ENCODE data around the gene TCERG1L. TPM values are rescaled to one million over a fixed set of nuclear protein-coding genes. Genes with fewer than 3 reads are reported as not detected.

The TCERG1L gene
- total and polyA plus RNA-seq, 4 donors, result 1.9 to 23.5 (median 14.9) TPM

DNA sequence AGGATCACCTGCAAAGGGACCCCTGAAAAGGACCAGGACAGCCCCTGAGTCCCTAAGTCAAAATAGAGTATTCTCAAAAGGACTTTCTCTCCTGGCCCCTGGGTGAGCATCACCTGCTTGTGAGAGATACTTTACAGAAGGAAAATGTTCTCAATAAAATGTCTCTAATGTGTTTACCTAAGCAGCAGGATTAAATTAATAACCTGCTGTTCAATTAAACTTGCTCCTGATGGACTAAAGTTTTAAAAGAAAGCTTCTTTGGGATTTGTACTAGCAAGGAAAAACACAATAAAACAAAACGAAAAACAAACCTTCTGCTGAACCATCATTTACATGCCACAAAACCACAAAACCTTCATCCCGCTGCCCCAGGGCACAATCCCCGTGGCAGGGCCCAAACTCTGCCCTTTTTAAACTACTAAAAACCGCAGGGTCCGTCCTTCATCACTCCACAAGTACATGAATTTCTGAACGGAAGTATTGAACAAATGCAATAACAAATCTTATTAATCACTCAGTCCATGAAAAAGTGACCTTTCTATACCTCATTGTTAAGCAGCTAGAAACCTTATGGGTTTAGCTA, 197.7 kb downstream of the TCERG1L start:
- peak in 1 of 6 donors; percentile 51 for DNase-seq (ENCODE audit: low read depth in 4 of 6, low spot score in 6 of 6)
- no peaks in the 10 kb centered on the region for H3K9me3 ChIP-seq (ENCODE audit: control insufficient read depth, insufficient read depth, low read length)
- peaks cover 3% of the 10 kb centered on the region for H3K27me3 ChIP-seq (ENCODE audit: control insufficient read depth, insufficient read depth, low read length)
- H3K36me3 ChIP-seq (ENCODE audit: control insufficient read depth, insufficient read depth, low read length), result peaks cover 33% of the 10 kb centered on the region
- no peak overlapping the region for H3K27ac ChIP-seq (ENCODE audit: low read depth, low read length)
- peaks cover 35% of the 10 kb centered on the region for H3K4me1 ChIP-seq (ENCODE audit: control insufficient read depth, insufficient read depth, low read length)
- 77% methylated on average over 6 of the region's 6 CpGs for WGBS (ENCODE audit: insufficient coverage)
- no peak overlapping the region for H3K4me3 ChIP-seq (ENCODE audit: low read depth, low read length)

- H3K4me1 ChIP-seq (ENCODE audit: control insufficient read depth, insufficient read depth, low read length), result peaks cover 35% of the 10 kb centered on the region
- no peak overlapping the region for H3K4me3 ChIP-seq (ENCODE audit: low read depth, low read length)
- DNase-seq (ENCODE audit: low read depth in 4 of 6, low spot score in 6 of 6), result no peak
- peaks cover 36% of the 10 kb centered on the region for H3K36me3 ChIP-seq (ENCODE audit: control insufficient read depth, insufficient read depth, low read length)
- H3K27me3 ChIP-seq (ENCODE audit: control insufficient read depth, insufficient read depth, low read length), result peaks cover 3% of the 10 kb centered on the region
- no peak overlapping the region for H3K27ac ChIP-seq (ENCODE audit: low read depth, low read length)
- WGBS (ENCODE audit: insufficient coverage), result 93% methylated on average over 5 of the region's 9 CpGs
- H3K9me3 ChIP-seq (ENCODE audit: control insufficient read depth, insufficient read depth, low read length), result no peaks in the 10 kb centered on the region
These were observed 198.4 kb downstream of the TCERG1L start for GRCh38 chr10:131113165-131113564.

- H3K4me1 ChIP-seq (ENCODE audit: control insufficient read depth, insufficient read depth, low read length), result peaks cover 35% of the 10 kb centered on the region
- no peak overlapping the region for H3K27ac ChIP-seq (ENCODE audit: low read depth, low read length)
- no peak for DNase-seq (ENCODE audit: low read depth in 4 of 6, low spot score in 6 of 6)
- H3K4me3 ChIP-seq (ENCODE audit: low read depth, low read length), result no peak overlapping the region
- peaks cover 33% of the 10 kb centered on the region for H3K36me3 ChIP-seq (ENCODE audit: control insufficient read depth, insufficient read depth, low read length)
- H3K9me3 ChIP-seq (ENCODE audit: control insufficient read depth, insufficient read depth, low read length), result no peaks in the 10 kb centered on the region
- H3K27me3 ChIP-seq (ENCODE audit: control insufficient read depth, insufficient read depth, low read length), result peaks cover 3% of the 10 kb centered on the region
- WGBS (ENCODE audit: insufficient coverage), result 94% methylated on average over 12 of the region's 18 CpGs
These were observed 198.8 kb downstream of the TCERG1L start for GRCh38 chr10:131112691-131113090.

DNA sequence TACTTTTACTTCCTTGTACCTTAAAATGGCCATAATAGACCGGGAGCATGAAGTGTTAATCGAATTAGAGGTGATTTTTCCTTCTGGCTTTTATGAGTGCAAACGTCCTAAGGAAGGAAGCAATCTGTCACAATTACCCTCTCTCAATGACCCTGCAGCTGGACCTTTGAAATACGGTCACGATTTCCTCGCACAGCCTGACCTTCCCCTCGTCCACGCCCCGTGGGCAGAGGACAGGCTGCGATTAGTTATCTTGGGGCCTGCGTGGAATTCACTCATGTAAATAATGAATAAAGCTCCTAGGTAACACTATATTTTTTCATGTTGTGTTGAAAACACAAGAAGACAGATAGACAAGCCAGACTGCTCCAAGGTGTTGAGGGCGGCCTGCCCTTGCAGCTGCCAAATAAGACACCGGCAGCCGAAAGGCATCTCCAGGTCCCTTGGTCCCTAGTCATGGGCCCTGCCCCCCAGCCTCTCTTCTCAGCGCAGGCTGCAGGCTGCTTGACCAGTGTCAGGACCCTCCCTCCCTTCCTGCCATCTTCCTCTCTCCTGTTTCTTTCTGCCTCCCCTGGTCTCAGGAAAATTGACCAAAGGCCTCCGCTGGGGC, 199.9 kb downstream of the TCERG1L start:
- 51% methylated on average over 8 of the region's 16 CpGs for WGBS (ENCODE audit: insufficient coverage)
- H3K9me3 ChIP-seq (ENCODE audit: control insufficient read depth, insufficient read depth, low read length), result no peaks in the 10 kb centered on the region
- peaks cover 29% of the 10 kb centered on the region for H3K36me3 ChIP-seq (ENCODE audit: control insufficient read depth, insufficient read depth, low read length)
- no peak overlapping the region for H3K27ac ChIP-seq (ENCODE audit: low read depth, low read length)
- H3K4me3 ChIP-seq (ENCODE audit: low read depth, low read length), result no peak overlapping the region
- peaks cover 25% of the 10 kb centered on the region for H3K4me1 ChIP-seq (ENCODE audit: control insufficient read depth, insufficient read depth, low read length)
- no peak for DNase-seq (ENCODE audit: low read depth in 4 of 6, low spot score in 6 of 6)
- peaks cover 3% of the 10 kb centered on the region for H3K27me3 ChIP-seq (ENCODE audit: control insufficient read depth, insufficient read depth, low read length)

DNA sequence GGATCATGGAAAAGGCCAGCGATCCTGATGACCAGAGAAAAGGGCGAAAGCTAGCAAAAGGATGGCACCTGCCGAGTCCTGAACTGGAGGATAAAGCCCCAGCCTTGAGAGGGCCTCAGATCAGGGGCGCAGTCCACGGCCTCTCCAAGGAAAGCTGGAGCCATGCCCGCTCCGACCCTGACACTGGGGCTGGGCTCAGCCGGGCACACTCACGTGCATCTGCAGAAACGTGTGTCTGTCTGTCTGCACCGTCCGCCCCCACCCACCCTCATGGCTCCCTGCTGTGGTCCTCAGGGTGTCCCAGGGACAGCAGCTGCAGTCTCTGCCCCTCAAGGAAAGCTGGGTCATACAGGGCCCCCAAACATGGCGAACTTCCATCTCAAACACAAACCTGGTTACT, 200.5 kb downstream of the TCERG1L start:
- H3K36me3 ChIP-seq (ENCODE audit: control insufficient read depth, insufficient read depth, low read length), result peaks cover 25% of the 10 kb centered on the region
- WGBS (ENCODE audit: insufficient coverage), result 84% methylated on average over 13 of the region's 13 CpGs
- H3K9me3 ChIP-seq (ENCODE audit: control insufficient read depth, insufficient read depth, low read length), result no peaks in the 10 kb centered on the region
- no peak overlapping the region for H3K4me3 ChIP-seq (ENCODE audit: low read depth, low read length)
- DNase-seq (ENCODE audit: low read depth in 4 of 6, low spot score in 6 of 6), result no peak
- peaks cover 3% of the 10 kb centered on the region for H3K27me3 ChIP-seq (ENCODE audit: control insufficient read depth, insufficient read depth, low read length)
- no peak overlapping the region for H3K27ac ChIP-seq (ENCODE audit: low read depth, low read length)
- H3K4me1 ChIP-seq (ENCODE audit: control insufficient read depth, insufficient read depth, low read length), result peaks cover 20% of the 10 kb centered on the region

DNA sequence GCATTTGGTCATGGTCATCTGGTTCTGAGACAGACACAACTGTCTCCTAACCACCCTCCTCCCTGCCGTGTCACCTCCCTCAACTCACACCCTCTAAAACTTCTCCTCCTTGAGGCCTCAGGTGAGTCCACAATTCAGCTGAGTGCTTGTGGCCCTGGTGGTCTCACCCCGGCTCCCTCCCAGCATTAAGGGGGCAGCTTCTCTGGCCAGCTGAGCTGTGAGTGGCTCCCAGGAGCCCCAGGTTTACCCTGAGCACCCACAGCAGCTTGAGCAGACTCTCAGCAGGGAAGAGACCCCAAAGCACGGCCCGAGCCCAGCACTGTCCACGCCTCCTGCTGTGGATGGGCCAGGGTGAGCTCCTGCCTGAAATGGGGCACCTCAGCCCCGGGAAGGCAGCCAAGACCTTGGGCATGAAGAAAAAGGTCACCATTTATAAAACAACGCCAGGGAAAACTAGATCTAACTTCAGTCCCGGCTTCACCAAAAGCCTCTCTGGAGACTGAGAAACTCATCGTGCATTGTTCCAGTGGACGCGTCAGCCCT, 201.2 kb downstream of the TCERG1L start:
- H3K27ac ChIP-seq (ENCODE audit: low read depth, low read length), result no peak overlapping the region
- no peaks in the 10 kb centered on the region for H3K9me3 ChIP-seq (ENCODE audit: control insufficient read depth, insufficient read depth, low read length)
- peaks cover 3% of the 10 kb centered on the region for H3K27me3 ChIP-seq (ENCODE audit: control insufficient read depth, insufficient read depth, low read length)
- no peak for DNase-seq (ENCODE audit: low read depth in 4 of 6, low spot score in 6 of 6)
- H3K4me1 ChIP-seq (ENCODE audit: control insufficient read depth, insufficient read depth, low read length), result peaks cover 19% of the 10 kb centered on the region
- peaks cover 23% of the 10 kb centered on the region for H3K36me3 ChIP-seq (ENCODE audit: control insufficient read depth, insufficient read depth, low read length)
- H3K4me3 ChIP-seq (ENCODE audit: low read depth, low read length), result no peak overlapping the region
- 86% methylated on average over 11 of the region's 11 CpGs for WGBS (ENCODE audit: insufficient coverage)

GRCh38 chr10:131109726-131110125, 201.8 kb downstream of the TCERG1L start:
- DNase-seq (ENCODE audit: low read depth in 4 of 6, low spot score in 6 of 6), result peak in 1 of 6 donors; percentile 67
- Histone ChIP-seq H3K36me3 (ENCODE audit: control insufficient read depth, insufficient read depth, low read length) (peaks cover 18% of the 10 kb centered on the region), H3K4me1 (ENCODE audit: control insufficient read depth, insufficient read depth, low read length) (peaks cover 13% of the 10 kb centered on the region), H3K9me3 (ENCODE audit: control insufficient read depth, insufficient read depth, low read length) (no peaks in the 10 kb centered on the region), H3K27ac (ENCODE audit: low read depth, low read length) (no peak overlapping the region), H3K27me3 (ENCODE audit: control insufficient read depth, insufficient read depth, low read length) (peaks cover 3% of the 10 kb centered on the region), H3K4me3 (ENCODE audit: low read depth, low read length) (no peak overlapping the region)
- 79% methylated on average over 13 of the region's 16 CpGs for WGBS (ENCODE audit: insufficient coverage)

- peaks cover 18% of the 10 kb centered on the region for H3K36me3 ChIP-seq (ENCODE audit: control insufficient read depth, insufficient read depth, low read length)
- peaks cover 13% of the 10 kb centered on the region for H3K4me1 ChIP-seq (ENCODE audit: control insufficient read depth, insufficient read depth, low read length)
- no peak for DNase-seq (ENCODE audit: low read depth in 4 of 6, low spot score in 6 of 6)
- no peak overlapping the region for H3K4me3 ChIP-seq (ENCODE audit: low read depth, low read length)
- WGBS (ENCODE audit: insufficient coverage), result 87% methylated on average over 19 of the region's 19 CpGs
- H3K9me3 ChIP-seq (ENCODE audit: control insufficient read depth, insufficient read depth, low read length), result no peaks in the 10 kb centered on the region
- H3K27ac ChIP-seq (ENCODE audit: low read depth, low read length), result no peak overlapping the region
- peaks cover 3% of the 10 kb centered on the region for H3K27me3 ChIP-seq (ENCODE audit: control insufficient read depth, insufficient read depth, low read length)
These were observed 202.2 kb downstream of the TCERG1L start for GRCh38 chr10:131109291-131109690.

GRCh38 chr10:131107970-131108369, 203.6 kb downstream of the TCERG1L start:
- Histone ChIP-seq H3K36me3 (ENCODE audit: control insufficient read depth, insufficient read depth, low read length) (peaks cover 18% of the 10 kb centered on the region), H3K27me3 (ENCODE audit: control insufficient read depth, insufficient read depth, low read length) (no peaks in the 10 kb centered on the region), H3K27ac (ENCODE audit: low read depth, low read length) (no peak overlapping the region), H3K4me3 (ENCODE audit: low read depth, low read length) (no peak overlapping the region), H3K9me3 (ENCODE audit: control insufficient read depth, insufficient read depth, low read length) (no peaks in the 10 kb centered on the region), H3K4me1 (ENCODE audit: control insufficient read depth, insufficient read depth, low read length) (peaks cover 8% of the 10 kb centered on the region)
- no peak for DNase-seq (ENCODE audit: low read depth in 4 of 6, low spot score in 6 of 6)
- WGBS (ENCODE audit: insufficient coverage), result 97% methylated on average over 9 of the region's 9 CpGs

- Histone ChIP-seq H3K4me1 (ENCODE audit: control insufficient read depth, insufficient read depth, low read length) (peaks cover 4% of the 10 kb centered on the region), H3K36me3 (ENCODE audit: control insufficient read depth, insufficient read depth, low read length) (no peaks in the 10 kb centered on the region), H3K27me3 (ENCODE audit: control insufficient read depth, insufficient read depth, low read length) (no peaks in the 10 kb centered on the region), H3K27ac (ENCODE audit: low read depth, low read length) (no peak overlapping the region), H3K4me3 (ENCODE audit: low read depth, low read length) (no peak overlapping the region), H3K9me3 (ENCODE audit: control insufficient read depth, insufficient read depth, low read length) (no peaks in the 10 kb centered on the region)
- 61% methylated on average over 8 of the region's 13 CpGs for WGBS (ENCODE audit: insufficient coverage)
- DNase-seq (ENCODE audit: low read depth in 4 of 6, low spot score in 6 of 6), result peak in 2 of 6 donors; percentile 76 to 93
These were observed 208.8 kb downstream of the TCERG1L start for GRCh38 chr10:131102676-131103075.

Data from spinal cord (tissue), 10 donors.